GM19438 (cell line): ENCODE data around the gene ITGB5.

Experiments
- ATAC-seq: cut with Tn5 transposase; IDR thresholded peaks from one replicate; pipeline ENCODE4 v1.9.1; 2021; ENCODE audit warnings: low read depth; ENCODE audit not compliant: unreplicated experiment

Gene ITGB5

DNA sequence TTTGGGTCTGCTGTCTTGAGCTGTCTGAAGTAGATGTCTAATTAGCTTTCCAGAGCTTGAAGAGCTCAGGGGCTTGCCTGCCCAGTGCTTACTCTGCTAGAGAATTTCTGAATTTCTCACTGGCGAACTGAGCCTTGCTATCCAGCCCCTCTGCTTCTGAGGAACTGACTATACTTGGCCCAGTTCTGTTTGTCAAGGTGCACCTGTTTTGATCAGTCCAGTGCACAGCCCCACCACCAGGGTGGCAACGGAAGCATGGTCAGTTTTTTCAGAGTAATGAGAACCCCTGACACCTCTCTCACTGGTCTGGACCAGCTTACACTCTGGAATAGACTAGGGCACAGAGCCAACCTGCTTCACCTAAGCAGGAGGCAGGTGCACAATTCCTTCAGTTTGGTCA, 25.2 kb downstream of the ITGB5 start:
- no peak for ATAC-seq

DNA sequence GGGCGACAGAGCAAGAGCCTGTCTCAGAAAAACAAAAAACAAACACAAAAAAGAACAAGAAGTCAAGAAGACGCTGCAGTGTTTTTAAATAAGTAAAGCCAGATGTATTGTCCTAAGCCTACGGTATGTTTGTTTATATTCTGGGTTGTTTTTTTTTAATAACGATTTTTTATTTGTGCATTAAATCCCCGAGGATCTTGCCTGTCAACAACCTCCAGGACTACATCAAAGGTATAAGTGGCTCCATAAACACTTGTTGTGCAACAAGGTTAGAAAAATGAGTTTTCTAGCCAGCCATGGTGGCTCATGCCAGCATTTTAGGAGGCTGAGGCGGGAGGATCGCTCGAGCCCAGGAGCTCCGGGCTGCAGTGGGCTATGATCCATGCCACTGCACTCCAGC, 26.1 kb downstream of the ITGB5 start:
- ATAC-seq: no peak

DNA sequence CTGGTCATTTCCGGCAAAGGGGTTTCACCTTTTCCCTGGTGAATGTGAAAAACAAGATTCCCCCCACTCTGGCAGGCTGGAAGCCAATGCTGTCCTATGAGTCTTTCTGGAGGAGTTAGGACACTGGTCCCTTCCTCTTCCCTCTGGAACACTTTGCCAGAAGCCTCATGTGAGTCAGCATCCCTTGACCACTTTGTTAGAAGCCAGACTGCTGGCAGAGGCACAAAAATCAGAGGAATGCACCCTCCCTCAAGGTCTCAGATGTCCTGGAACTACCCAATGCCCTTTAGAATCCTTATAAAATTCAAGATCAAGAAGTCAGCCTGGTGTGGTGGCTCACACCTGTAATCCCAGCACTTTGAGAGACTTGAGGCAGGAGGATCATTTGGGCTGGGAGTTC, 26.6 kb downstream of the ITGB5 start:
- ATAC-seq: no peak

DNA sequence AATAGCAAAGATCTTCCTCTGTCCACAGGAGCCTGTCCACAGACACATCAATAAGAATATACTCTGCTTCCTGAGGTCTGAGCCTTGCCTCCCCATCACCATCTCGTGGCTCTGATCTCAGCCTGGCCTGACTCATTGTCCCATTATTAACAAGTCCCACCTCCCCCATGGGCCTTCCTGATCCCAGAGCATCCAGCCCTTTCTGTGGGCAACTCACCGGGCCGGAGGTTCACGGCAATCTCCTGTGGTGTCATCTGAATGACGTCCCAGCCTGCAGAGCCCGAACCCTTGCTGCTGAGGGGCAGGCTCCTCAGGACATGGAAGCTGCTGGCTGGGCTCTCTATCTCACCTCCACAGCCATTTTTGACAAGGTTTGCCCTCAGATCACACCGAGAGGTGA, 28.1 kb downstream of the ITGB5 start:
- no peak for ATAC-seq

DNA sequence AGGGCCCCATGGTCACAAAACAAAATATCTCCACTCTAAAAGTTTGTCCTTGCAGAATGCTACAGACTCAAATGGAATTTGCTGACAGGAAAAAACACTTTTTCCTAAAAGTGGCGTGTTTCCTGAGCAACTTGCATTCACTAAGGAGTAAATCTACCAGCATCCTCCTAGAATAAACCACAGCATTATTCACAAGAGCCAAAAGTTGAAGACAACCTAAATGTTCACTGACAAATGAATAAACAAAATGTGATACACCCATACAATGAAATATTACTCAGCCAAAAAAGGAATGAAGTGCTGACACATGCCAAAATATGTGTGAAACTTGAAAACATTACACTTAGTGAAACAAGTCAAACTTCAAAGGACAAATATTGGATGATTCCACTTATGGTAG, 28.9 kb downstream of the ITGB5 start:
- no peak for ATAC-seq

DNA sequence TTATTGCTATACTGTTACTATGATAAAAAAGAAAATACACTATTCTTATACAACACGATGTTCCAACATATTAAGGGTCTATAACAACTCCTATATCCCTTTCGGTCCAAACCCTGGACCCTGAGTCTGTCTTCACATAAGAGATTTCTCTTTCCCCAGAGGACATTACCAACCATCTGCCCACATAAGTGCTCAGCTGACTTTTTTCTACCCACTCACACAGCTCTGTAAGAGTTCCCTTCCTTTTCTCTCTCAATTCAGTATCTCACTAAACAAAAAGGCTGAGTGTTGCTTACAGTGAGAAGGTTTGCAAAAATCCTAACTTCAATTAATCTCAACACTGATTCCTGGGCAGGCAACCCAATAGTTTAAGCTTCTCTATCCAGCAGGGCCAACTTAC, 30.5 kb downstream of the ITGB5 start:
- no peak for ATAC-seq

DNA sequence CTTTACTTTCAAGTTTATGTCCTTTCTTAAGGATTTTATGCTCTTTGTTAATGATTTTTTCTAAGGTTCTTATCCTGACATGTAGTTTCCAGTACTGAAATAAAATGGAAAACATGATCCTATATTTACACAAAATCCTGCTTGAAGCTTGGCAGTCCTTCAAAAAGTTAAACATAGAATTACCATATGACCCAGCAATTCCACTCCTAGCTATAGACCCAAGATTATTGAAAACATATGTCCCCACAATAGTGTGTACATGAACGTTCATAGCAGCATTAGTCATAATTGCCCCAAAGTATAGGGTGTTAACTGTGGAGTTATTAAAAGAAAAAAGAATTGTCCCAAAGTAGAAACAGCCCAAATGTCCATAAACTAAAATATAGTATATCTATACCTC, 33.2 kb downstream of the ITGB5 start:
- ATAC-seq: no peak

DNA sequence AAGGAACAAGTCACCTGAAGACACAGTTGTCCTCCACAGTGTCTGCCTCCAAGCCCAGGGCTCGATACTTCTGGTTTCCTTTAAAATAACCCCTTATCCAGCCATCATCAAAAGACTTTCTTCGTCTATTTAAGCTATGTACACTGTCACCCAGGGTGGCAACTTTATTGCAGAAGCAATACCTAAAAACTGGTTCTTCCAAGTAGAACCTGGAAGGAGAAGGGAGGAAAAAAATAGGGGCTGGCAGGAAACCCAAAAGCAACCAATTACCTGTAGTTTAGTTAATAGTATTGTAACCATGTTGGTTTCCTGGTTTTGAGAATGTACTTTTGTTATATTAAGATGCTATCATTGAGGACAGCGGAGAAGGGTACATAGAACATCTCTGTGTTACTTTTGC, 33.7 kb downstream of the ITGB5 start:
- ATAC-seq: no peak

DNA sequence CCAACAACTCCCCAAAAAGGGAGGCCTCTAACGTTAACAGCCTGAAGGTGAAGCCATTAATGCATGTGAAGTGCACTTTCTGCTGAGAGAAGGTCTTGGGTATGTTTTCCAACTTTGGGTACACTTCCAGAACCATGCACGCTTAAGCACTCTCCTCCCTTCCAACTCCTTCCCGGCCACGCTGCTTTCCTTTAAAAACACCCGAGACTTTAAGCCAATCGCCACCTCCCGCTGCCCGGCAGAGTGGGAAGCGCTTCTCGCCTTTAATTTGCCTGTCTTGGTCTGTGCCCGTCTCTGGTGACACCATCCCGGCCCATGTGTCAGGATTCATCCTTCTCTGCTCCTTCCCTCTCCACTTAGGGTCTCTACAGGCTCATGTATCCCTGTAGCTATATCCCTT, 35.3 kb downstream of the ITGB5 start:
- no peak for ATAC-seq

DNA sequence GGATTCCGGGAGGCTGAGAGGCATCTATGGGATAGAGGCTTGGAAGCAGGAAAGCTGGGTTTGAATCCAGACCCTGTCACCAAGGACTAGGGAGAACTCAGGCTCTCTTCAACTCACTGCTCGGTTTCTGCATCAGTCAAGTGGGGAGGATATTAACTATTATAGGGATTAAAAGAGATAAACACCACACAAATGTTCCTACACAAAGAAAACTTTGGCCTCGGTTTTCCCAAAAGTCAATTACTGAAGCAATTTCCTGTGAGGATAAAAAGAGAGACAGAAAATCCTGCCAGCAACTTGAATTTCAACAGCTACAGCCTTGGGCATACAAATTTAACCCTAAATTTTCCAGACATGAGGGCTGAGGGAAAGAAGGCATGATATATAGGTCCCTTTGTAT, 36.0 kb downstream of the ITGB5 start:
- no peak for ATAC-seq

DNA sequence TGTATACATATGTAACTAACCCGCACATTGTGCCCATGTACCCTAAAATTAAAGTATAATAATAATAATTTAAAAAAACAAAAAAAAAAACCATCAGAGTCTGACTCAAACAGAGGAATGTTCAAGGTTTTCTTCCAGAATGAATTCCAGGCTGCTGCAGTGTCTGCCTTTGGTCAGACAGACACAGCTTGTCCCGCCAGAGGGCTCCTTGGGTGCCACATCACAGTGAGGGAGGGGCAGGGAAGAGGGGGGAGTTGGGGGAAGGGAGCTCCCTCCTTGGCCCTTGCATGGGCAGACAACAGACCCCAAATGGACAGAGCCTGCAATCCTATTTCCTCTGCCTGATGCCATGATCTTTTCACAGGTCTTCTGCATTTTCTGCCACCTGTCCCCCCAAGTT, 36.5 kb downstream of the ITGB5 start:
- no peak for ATAC-seq

DNA sequence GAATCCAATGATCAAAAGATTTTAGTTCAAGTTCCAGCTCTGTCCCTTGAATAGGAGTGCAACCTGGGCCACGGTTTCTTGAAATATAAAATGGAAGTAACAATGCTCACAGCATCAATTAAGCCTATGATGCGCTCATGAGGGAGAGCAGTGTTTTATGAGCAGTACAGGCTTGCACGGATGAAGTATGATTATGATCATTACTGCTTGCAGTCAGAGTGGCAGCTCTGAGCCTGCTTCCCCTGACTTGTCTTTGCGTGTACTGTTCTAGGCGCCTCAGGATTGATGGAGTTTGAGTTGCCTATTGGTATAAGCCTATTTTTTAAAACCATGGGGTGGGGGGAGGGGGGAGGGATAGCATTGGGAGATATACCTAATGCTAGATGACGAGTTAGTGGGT, 37.0 kb downstream of the ITGB5 start:
- no peak for ATAC-seq

DNA sequence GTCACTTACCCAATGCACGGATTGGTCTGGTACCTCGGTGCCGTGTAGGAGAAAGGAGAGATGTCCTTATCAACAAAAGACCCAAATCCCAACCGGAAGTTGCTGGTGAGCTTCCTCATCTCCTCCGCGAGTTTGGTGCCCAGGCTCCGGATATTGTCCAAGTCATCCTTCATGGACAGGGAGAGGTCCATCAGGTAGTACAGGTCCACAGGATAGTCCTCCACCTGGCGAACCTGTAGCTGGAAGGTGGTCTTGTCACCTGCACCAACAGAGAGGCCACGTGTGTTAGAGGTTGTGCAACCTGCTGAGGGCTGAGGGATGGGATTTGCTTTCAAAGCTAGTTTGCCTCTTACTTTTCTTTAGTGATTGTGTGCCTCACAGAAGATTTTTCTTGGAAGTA, 38.9 kb downstream of the ITGB5 start:
- no peak for ATAC-seq

DNA sequence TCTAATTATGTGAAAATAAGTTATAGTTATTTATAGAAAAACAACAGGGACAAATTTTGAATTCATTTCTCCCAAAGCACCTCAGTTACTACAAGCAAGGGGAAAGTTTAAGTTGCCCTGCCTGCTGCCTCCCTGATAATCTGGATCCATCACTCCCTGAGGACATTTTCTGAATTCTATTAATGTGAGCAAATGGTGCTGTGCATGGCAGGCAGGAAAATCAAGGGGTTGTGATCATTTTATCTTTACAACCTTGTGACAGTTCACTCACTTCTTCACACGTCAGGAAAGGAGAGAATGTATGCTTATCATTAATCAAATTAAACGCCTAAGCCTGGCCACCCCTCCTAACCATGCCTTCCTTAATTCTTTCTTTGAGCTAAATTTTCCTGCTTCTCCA, 39.3 kb downstream of the ITGB5 start:
- ATAC-seq: no peak

DNA sequence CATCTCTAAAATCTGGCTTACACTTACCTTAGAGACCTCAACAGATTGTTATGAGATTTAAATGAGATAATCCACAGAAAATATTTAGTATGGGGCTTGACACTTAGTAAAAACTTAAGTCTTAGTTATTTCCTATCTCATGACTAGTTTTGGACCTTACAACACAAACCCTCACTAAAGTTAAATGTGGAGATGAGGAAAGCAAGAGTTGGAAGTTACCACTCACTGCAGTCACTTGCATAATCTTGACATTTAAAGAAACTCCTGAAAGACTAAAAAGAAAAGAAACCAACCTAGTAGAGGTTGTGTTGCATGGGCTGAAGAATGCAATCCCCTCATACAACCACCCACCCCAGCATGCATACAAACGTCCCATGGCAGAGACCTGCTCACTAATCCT, 40.1 kb downstream of the ITGB5 start:
- no peak for ATAC-seq

DNA sequence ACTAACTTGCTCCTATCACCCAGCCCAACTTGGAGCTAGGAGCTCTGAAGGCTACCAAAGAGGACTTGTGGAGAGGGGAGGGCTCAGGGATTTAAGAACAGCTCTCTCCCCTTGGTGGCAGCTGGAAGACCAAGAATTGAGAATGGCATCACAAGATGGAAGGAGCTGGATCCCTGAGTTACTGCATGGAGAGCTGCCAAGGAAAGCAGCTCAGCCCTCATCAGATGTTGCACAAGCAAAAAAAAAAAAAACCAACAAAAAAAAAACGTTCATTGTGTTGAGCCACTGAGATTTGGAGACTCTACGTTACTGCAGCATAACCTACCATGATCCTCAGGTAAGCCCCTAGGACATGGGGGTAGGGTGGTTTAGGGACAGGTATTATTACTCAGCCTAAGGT, 41.0 kb downstream of the ITGB5 start:
- ATAC-seq: no peak

DNA sequence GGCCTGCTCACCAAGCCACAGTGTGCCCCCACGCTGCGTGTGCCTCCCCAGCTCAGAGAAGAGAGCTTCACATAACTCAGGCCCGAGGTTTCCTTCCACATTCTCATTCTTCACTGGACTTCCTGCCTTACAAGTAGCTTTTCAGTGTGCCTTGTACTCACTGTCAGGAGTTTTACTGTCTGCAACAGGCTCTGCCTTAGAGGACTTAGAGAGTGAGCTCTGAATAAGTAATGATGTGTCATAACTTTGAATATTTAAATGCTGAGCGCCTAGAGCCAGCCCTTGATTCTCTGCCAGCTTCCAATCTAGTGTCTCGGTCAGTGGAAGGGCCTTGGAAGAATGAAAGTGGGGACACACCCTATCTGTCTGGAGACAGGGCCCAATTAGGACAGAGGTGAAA, 41.8 kb downstream of the ITGB5 start:
- no peak for ATAC-seq

DNA sequence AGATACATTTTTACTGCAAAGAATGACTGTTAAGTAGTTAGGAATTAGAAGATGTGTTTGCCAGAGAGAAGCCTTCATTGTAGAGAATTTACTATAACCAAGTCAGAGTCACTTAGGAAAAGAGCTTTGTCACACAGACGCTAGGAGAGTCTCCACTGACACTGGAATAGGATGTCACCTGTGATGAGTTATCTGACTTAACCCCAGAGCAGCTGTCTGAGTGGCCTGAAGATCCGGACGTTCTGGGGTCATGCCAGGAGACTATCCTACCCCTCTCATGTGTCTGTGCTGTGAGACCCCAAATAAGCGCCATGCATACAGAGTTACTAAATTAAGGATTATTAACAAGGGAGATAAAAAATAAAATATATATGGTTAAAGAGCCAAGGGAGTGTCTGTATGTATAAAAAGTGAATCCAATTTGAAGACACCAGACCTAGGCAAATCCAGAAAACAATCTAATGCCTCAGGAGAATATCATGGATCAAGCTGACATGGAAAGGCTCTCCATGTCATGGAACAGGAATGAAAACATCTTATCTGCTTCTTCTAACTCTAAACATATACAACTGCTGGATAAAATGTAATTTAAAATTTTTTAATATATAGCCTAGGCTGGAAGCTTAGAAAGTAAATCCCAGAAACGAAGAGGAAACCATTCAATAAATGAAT, 43.5 kb downstream of the ITGB5 start:
- ATAC-seq: no peak

DNA sequence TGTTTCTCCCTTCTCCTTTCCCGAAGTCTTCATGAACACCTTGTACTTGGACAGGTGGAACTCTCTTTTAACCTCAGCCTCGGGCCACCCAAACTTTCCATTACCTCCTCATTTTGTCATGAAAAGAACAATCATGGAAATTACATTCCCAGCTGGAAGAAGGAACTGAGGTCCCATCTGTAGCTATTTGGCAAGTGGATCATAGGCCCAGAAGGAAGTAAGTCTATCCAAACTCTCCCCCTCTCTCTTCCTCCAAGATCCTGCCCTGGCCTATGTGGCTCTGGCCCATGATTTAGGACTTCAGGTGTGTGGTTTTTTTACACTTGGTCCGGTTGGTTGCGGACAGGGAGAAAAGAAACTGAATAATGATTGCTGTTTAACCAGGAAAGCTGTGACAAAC, 44.1 kb downstream of the ITGB5 start:
- ATAC-seq: no peak

DNA sequence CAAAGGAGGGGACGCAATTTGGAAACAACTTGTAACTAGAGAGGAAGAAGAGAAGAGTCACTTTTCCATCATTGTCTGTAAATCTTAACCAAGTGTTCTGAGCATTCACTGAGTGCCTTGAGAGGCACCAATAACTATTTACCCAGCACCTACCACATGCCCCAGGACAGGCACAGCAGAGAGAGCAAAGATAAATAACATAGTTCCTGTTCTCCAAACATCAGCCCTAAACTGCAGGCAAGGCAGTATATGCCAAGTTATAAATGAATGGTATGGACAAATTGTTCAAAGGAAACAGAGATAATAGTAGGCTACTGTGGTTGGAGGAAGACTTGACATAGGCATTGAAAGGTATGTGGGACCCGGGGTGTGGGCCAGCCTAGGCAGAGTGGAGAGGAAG, 45.6 kb downstream of the ITGB5 start:
- no peak for ATAC-seq

DNA sequence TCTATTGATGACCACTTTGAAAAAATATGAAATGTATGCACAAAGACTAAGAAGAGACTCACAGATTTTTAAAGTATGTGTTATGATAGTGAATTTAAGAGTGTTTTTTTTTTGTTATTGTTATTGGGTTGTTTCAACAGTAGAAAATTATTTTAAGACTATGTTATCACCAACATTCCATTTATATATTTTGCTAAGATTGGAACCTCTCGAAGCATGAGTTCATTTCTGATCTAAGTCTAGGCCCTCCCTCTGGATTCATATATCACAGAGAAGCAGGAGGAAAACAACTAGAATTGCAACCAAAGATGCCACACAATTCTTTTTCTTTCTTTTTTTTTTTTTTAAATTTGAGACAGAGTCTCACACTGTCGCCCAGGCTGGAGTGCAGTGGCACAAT, 46.8 kb downstream of the ITGB5 start:
- ATAC-seq: no peak

DNA sequence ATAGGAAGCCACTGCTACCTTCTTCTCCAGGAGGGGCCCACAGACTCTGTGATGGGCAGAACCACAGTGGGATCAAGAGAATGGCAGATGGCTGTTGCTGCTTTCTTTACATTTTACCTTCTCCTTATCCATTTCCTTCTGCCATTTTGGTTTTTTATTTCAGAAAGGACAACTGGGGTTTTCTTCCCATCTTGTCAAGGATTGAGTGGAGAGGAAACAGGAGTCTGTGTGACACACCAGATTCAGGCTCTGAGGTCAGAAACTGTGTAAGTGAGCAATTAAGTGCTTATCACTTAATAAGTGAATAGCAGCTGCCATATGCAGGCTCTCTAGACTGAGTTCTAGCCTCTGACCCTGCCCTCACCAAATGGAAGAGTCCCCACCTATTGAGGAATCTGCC, 47.3 kb downstream of the ITGB5 start:
- no peak for ATAC-seq

DNA sequence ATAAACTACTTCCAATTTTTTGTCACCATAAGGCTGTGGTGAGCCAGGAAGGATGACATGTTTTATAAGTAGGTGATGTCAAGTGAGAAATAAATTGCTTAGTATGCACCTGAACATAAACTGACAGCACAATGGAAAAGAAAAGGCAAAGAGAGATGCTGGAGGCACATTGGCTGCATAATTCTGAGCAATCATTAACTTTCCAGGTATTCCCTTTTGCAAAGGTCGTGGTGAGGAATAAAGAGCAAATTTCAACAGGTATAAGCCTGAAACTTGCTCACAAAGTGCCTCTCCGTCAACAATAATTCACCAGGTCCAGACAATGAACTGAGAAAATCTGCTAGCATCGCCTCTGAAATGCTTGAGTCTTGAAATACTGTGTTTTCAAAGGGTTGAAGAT, 48.2 kb downstream of the ITGB5 start:
- ATAC-seq: no peak
